ENCODE measurements around the gene MYT1.

The MYT1 gene

DNA sequence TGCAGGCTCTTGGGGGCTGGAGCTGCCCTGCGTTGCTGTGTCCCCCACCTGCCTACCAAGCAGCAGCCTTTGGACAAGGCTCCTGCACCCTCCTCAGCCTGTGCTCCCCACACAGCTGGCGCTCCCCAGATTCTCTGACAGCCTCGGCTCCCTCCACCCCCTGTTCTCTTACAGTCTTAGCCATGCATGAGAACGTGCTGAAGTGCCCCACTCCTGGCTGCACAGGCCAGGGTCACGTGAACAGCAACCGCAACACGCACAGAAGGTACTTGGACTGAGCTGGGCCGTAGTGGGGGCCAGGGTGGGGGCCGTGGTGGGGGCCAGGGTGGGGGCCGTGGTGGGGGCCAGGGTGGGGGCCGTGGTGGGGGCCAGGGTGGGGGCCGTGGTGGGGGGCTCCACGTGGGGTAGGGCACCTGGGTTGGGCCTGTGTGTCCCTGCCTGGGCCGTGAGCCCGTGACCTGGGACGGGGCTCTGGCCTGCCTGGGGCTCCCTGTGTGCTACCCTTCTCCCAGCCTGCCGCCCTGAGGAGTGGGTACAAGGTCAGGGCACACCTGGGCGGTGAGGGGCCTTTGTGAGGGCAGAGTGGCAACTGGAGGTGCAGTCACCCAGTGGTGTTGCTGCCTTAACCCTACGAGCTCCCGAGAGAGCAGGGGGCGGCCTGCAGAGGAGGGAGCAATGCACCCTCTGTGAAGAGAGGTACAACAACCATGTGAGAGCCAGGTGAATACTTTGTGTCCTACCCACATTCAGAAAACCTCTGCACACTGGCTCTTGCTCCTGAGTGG lies 47.8 kb downstream of the MYT1 start:
- DNase-seq (ENCODE audit: extremely low read depth in 1 of 2, low read depth in 1 of 2) = no peak

DNA sequence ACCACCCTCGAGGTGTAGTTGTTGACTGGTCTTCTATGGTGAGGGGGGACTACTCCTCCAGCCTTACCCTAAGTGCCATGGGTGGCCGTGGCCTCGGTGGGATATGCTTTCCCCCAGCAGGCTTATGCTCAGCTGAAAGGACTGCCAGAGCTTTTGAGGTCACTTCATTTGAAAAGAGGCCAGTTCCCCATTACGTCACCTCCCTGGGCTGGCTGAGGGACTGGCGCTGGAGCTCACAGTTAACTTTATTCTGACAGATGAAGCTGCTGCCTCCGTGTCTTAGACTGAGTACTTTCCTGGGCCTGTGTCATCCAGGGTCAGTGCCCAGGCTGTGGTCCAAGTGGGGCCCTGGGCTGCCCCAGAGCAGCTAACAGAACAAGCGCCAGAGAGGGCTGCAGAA lies 48.5 kb downstream of the MYT1 start:
- no peak for DNase-seq (ENCODE audit: extremely low read depth in 1 of 2, low read depth in 1 of 2)

DNA sequence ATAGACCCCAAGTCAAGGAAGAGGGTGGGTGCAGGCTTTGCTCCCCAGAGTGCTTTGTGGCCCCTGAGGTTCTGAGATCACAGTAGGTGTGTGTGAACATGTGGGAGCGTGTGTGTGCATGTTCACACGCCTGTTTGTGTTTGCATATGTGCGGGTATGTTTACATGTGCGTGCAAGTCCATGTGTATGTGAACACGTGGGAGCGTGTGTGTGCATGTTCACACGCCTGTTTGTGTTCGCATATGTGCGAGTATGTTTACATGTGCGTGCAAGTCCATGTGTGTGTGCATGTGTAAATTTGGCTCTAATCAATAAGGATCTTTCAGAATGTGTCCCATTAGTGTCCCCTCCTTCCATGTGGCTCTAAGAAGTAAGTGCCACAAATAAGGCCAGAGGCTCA lies 49.9 kb downstream of the MYT1 start:
- no peak for DNase-seq (ENCODE audit: extremely low read depth in 1 of 2, low read depth in 1 of 2)

DNA sequence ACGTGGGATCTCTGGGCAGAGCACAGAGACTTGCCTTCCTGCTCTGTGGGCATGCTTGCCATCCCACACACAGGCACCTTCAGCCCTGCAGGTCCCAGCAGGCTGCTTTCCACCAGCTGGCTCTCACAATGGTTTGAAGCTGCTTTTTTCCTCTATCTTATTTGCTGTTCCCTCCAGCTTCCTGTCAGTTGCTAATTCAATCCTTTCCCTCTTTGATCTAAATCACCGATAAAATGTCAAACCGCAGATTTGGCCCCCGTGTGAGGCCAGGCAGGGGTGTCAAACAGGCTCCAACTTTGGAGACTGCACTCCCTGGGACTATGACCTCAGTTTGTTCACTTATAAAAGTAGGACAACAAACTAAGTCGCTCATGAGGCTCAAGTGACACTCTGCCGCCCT lies 50.7 kb downstream of the MYT1 start:
- DNase-seq (ENCODE audit: extremely low read depth in 1 of 2, low read depth in 1 of 2) = no peak

DNA sequence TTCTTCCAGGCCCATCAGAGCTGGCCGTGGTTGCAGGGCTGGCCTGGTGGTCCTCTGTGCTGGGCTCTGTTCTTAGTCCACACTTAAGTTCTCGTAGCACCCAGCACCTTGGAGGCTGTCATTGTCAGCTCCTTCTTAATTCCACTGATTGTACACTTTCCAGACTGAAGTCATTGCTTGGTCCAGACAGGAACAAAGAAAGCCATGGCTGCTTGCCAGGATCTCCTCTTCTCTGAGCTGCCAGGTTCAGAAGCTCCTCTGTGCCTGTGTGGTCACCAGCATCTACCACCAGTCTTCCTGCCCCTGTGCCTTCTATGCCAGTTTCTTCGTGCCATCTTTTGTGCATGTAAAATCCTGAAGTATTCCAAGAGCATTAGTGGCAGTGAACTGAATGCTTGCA lies 51.8 kb downstream of the MYT1 start:
- DNase-seq (ENCODE audit: extremely low read depth in 1 of 2, low read depth in 1 of 2) = no peak

GRCh38 chr20:64216910-64217309 lies 52.7 kb downstream of the MYT1 start:
- DNase-seq (ENCODE audit: extremely low read depth in 1 of 2, low read depth in 1 of 2) = no peak

DNA sequence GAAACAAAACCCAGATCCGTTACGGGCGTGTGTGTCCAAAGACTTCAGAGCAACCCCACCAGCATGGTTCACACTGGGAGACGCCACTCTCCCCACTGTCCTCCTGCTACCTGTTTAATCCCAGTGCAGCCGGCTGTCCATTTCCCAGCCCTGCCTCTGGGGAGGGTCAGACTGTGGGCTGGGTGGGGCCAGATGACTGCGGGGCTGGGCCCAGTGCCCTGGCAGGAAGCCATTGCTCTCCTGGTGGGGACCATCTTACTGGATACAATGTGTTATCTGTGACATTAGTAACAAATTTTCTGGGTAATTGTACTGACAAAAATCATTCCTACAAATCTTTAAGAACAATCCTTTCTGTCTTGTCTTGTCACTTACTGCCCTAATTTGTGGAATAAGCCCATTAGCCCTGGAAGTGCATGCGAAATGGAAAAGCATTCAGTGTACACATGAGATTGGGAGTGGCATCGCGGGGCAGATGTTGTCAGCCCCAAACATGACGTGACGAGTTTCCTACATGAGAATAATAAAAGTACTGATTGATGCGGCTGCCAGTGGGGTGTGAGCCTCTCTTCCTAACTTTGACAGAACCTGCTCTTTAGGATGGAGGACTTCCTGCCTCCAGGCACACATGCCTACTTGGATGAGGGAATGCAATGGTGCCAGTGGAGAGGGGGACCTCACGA lies 53.4 kb downstream of the MYT1 start:
- no peak for DNase-seq (ENCODE audit: extremely low read depth in 1 of 2, low read depth in 1 of 2)

DNA sequence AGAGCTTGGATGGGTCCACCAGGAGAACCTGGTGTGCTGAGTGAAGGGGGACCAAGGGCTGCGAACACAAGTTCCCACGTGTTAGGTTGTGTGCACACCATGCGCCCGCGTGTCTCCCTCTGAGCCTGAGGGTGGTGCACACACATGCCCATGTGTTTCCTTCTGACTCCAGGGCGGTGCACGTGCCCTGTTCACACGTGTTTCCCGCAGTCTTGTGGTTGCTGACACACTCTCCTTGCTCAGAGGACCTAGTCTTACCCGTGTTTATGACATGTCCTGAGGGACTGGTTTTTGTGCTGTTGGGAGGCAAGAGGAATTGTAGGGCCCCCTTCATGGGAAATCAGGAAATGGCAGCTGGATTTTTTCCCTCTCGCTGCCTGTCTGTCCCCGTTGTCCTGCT lies 55.0 kb downstream of the MYT1 start:
- no peak for DNase-seq (ENCODE audit: extremely low read depth in 1 of 2, low read depth in 1 of 2)

DNA sequence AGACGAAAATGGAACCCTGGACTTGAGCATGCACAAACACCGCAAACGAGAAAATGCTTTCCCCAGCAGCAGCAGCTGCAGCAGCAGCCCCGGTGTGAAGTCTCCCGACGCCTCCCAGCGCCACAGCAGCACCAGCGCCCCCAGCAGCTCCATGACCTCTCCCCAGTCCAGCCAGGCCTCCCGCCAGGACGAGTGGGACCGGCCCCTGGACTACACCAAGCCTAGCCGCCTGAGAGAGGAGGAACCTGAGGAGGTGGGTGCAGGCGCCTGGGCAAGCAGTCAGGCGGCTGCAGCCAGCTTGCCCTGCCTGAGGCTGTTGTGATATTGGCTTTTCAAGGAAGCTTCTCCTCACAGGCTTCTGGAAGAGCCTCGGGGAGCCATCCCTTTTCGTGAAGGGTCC lies 55.5 kb downstream of the MYT1 start:
- no peak for DNase-seq (ENCODE audit: extremely low read depth in 1 of 2, low read depth in 1 of 2)

GRCh38 chr20:64220420-64220819 lies 56.2 kb downstream of the MYT1 start:
- no peak for DNase-seq (ENCODE audit: extremely low read depth in 1 of 2, low read depth in 1 of 2)

GRCh38 chr20:64220891-64221527 lies 56.8 kb downstream of the MYT1 start:
- no peak for DNase-seq (ENCODE audit: extremely low read depth in 1 of 2, low read depth in 1 of 2)

GRCh38 chr20:64222291-64222735 lies 58.1 kb downstream of the MYT1 start:
- no peak for DNase-seq (ENCODE audit: extremely low read depth in 1 of 2, low read depth in 1 of 2)

DNA sequence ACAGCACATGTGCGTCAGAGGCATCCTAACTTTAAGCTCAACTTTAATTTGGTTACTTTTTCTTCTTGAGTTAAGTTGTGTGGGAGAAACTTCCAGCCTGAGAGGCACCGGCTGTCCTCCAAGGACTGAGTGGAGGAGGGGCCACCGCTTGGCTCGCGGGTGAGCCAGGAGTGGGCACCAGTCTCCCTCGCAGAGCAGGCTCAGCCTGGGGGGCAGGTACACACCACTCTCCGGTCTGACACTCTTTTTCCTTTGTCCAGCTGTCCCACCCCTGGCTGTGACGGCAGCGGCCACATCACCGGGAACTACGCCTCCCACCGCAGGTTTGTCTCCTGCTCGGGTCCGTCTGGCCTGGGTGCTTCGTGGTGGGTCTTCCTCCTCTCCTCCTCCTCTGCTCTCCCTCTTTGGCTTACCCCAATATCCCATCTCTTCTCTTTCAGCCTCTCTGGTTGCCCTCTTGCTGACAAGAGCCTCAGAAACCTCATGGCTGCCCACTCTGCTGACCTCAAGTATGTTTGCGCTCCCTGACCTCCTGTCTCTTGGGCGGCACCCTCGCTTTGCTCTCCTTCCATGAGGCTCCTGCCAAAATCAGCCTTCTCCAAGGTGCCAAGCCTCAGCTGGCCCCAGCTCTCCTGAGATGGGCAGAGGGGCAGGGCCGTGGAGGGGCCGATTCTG lies 58.7 kb downstream of the MYT1 start:
- DNase-seq (ENCODE audit: extremely low read depth in 1 of 2, low read depth in 1 of 2) = no peak

- no peak for DNase-seq (ENCODE audit: extremely low read depth in 1 of 2, low read depth in 1 of 2)
Observed at GRCh38 chr20:64223526-64224067, 59.3 kb downstream of the MYT1 start.

DNA sequence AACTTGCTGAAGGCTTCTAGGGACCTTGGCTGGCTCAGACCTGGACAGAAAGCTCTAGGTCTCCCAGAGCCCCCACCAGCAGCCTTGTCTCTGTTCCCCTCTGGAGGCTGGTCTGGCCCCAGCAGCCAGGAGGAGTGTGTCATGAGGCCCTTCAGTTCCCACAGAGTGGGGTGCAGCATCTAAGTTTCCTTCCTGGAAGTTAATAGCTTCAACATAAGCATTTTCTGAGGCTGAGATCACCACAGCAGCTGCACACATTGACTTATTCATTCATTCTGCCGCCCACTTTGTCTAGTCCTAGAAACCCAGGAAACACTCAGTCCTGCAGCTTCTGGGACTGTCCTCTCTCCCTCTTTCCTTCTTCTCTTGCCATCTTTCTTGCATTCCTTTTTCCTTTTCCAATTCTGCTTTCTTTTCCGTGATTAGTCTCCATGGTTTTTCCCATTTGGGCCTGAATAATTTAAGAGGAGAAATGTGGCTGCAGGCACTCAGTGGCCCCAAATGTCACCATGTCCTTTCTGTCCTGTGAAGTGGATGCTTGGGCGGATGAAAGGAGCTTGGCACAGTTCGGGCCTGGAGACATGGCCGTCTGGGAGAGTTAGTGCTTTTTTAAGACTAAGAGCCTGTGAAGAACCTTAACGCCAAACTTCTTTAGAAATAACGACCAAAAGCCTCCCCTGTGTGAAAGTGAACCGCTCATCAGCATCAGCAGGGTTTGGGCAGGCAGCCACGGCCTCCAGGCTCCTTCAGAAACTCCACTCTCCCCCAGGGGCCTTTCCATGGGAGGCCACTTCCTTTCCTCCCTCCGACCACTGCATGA lies 60.3 kb downstream of the MYT1 start:
- no peak for DNase-seq (ENCODE audit: extremely low read depth in 1 of 2, low read depth in 1 of 2)

DNA sequence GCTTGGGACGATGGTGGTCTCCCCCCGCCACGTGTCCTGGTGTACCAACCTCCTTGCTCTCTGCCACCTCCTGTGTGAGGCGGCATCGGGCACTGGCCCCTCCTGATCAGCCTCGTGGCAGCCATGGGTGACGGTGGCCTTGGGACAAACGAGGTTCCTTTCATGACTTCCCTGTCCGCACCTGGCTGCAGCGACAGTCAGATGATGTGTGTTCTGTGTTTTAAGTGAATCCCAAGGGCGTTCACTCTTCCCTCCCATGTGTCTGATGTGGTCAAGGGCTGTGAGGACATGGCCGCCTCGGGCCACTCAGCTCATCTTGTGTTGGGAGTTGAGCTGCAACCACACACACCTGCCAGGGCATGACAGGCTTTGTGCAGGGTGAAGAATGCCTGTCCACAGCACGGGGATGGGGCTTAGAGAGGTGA lies 60.9 kb downstream of the MYT1 start:
- DNase-seq (ENCODE audit: extremely low read depth in 1 of 2, low read depth in 1 of 2) = no peak

DNA sequence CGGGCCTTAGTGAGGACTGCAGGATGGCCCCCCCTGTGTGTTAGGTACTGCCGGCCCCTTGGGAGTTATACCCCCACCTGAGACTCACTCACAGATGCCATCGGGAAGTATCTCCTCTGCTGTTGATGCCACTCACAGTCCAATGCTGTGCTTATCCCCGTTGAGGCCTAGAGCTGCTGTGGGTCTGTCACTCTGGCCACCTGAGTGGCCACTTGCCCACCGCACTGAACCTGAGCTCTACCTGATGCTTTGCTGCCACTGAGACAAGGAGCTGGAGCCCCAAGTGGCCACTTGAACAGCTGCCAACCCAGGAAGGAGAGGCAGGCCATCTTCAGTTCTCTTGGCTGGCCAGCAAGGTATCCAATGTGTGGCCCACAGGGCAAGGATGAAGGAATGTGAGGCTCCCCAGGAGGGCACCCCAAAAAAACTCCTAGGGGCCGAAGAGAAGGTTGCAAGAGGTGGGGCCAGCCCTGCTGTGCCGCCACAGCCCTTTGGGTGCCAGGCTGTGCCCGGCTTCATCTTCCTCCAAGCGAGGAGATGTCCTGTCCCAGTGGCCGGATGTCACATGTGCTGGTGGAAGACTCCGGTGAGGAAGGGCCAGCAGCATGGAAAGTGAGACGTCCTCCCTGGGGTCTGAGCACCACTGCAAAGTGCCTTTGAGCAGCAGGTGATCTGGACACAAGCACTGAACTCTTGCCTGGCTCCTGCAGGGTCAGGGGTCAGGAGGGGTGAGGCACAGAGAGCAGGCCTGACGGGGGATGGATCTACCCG lies 61.8 kb downstream of the MYT1 start:
- no peak for DNase-seq (ENCODE audit: extremely low read depth in 1 of 2, low read depth in 1 of 2)

GRCh38 chr20:64226686-64227580 lies 62.7 kb downstream of the MYT1 start:
- DNase-seq (ENCODE audit: extremely low read depth in 1 of 2, low read depth in 1 of 2) = no peak

All from stimulated activated CD8-positive, alpha-beta memory T cell treated with anti-CD3 and anti-CD28 coated beads, Interleukin-7, amount 100 ng/mL, for 48 hours (primary cell).